ENCODE measurements around the gene ADGRG3. TPM values are rescaled to one million over a fixed set of nuclear protein-coding genes. Genes with fewer than 3 reads are reported as not detected.

ADGRG3 gene
- total and polyA plus RNA-seq, 4 donors = 0.08 to 3.9 (median 0.54) TPM

- no peaks in the 10 kb centered on the region for H3K4me1 ChIP-seq (ENCODE audit: control insufficient read depth in 1 of 2, insufficient read depth in 2 of 2, low read length in 2 of 2)
- H3K27ac ChIP-seq (ENCODE audit: low read depth in 1 of 2, low read length in 2 of 2) = no peak overlapping the region
- no peaks in the 10 kb centered on the region for H3K36me3 ChIP-seq (ENCODE audit: control insufficient read depth in 1 of 2, insufficient read depth in 2 of 2, low read length in 1 of 2)
- H3K27me3 ChIP-seq (ENCODE audit: control insufficient read depth in 1 of 2, insufficient read depth in 2 of 2, low read length in 1 of 2) = no peaks in the 10 kb centered on the region
- ATAC-seq (ENCODE audit: low FRiP score) (no peak), DNase-seq (peak in 1 of 2 donors; percentile 5)
- intact Hi-C loops (cut with DNase I) = no loop called here
- no peaks in the 10 kb centered on the region for H3K9me3 ChIP-seq (ENCODE audit: control insufficient read depth, low read length)
- H3K4me3 ChIP-seq (ENCODE audit: low read length in 2 of 2) = no peak overlapping the region
- 93% methylated on average over 8 of the region's 8 CpGs for WGBS, 2 donors
Measured at GRCh38 chr16:57624044-57624688, 43.9 kb upstream of the ADGRG3 start.

GRCh38 chr16:57624806-57625500, 43.2 kb upstream of the ADGRG3 start:
- intact Hi-C loops (cut with DNase I) = no loop called here
- H3K4me1 ChIP-seq (ENCODE audit: control insufficient read depth in 1 of 2, insufficient read depth in 2 of 2, low read length in 2 of 2) = no peaks in the 10 kb centered on the region
- H3K36me3 ChIP-seq (ENCODE audit: control insufficient read depth in 1 of 2, insufficient read depth in 2 of 2, low read length in 1 of 2) = no peaks in the 10 kb centered on the region
- 76% methylated on average over 17 of the region's 17 CpGs for WGBS, 2 donors
- H3K27me3 ChIP-seq (ENCODE audit: control insufficient read depth in 1 of 2, insufficient read depth in 2 of 2, low read length in 1 of 2) = no peaks in the 10 kb centered on the region
- no peak for ATAC-seq (ENCODE audit: low FRiP score)
- DNase-seq = peak in 1 of 2 donors; percentile 59
- no peak overlapping the region for H3K4me3 ChIP-seq (ENCODE audit: low read length in 2 of 2)
- no peak overlapping the region for H3K27ac ChIP-seq (ENCODE audit: low read depth in 1 of 2, low read length in 2 of 2)
- no peaks in the 10 kb centered on the region for H3K9me3 ChIP-seq (ENCODE audit: control insufficient read depth, low read length)

- no peaks in the 10 kb centered on the region for H3K9me3 ChIP-seq (ENCODE audit: control insufficient read depth, low read length)
- no peaks in the 10 kb centered on the region for H3K27me3 ChIP-seq (ENCODE audit: control insufficient read depth in 1 of 2, insufficient read depth in 2 of 2, low read length in 1 of 2)
- ATAC-seq (ENCODE audit: low FRiP score) (no peak), DNase-seq (no peak)
- WGBS, 2 donors = 87 to 88% methylated on average over 10 of the region's 10 CpGs
- no peak overlapping the region for H3K4me3 ChIP-seq (ENCODE audit: low read length in 2 of 2)
- no peaks in the 10 kb centered on the region for H3K4me1 ChIP-seq (ENCODE audit: control insufficient read depth in 1 of 2, insufficient read depth in 2 of 2, low read length in 2 of 2)
- H3K27ac ChIP-seq (ENCODE audit: low read depth in 1 of 2, low read length in 2 of 2) = no peak overlapping the region
- no peaks in the 10 kb centered on the region for H3K36me3 ChIP-seq (ENCODE audit: control insufficient read depth in 1 of 2, insufficient read depth in 2 of 2, low read length in 1 of 2)
- intact Hi-C loops (cut with DNase I) = no loop called here
Measured at GRCh38 chr16:57626420-57627170, 41.5 kb upstream of the ADGRG3 start.

- DNase-seq = no peak
- no peak for ATAC-seq (ENCODE audit: low FRiP score)
- Histone ChIP-seq H3K27me3 (ENCODE audit: control insufficient read depth in 1 of 2, insufficient read depth in 2 of 2, low read length in 1 of 2) (no peaks in the 10 kb centered on the region), H3K27ac (ENCODE audit: low read depth in 1 of 2, low read length in 2 of 2) (no peak overlapping the region), H3K4me3 (ENCODE audit: low read length in 2 of 2) (no peak overlapping the region), H3K4me1 (ENCODE audit: control insufficient read depth in 1 of 2, insufficient read depth in 2 of 2, low read length in 2 of 2) (no peaks in the 10 kb centered on the region), H3K9me3 (ENCODE audit: control insufficient read depth, low read length) (no peaks in the 10 kb centered on the region), H3K36me3 (ENCODE audit: control insufficient read depth in 1 of 2, insufficient read depth in 2 of 2, low read length in 1 of 2) (no peaks in the 10 kb centered on the region)
- 84% methylated on average over 15 of the region's 15 CpGs for WGBS, 2 donors
- intact Hi-C loops (cut with DNase I) = no loop called here
Measured at GRCh38 chr16:57627184-57627871, 40.8 kb upstream of the ADGRG3 start.

GRCh38 chr16:57628008-57628781, 39.9 kb upstream of the ADGRG3 start, which contains the start of gene ADGRG1:
ADGRG1 (plus strand) TSS chr16:57628630; CDS start chr16:57650288, 21,658 bp downstream.
- no peak within 1 kb of the TSS for H3K4me3 ChIP-seq (ENCODE audit: low read length in 2 of 2)
- no peaks in the 10 kb centered on the region for H3K36me3 ChIP-seq (ENCODE audit: control insufficient read depth in 1 of 2, insufficient read depth in 2 of 2, low read length in 1 of 2)
- no peaks in the 10 kb centered on the region for H3K4me1 ChIP-seq (ENCODE audit: control insufficient read depth in 1 of 2, insufficient read depth in 2 of 2, low read length in 2 of 2)
- no peak within 1 kb of the TSS for H3K27ac ChIP-seq (ENCODE audit: low read depth in 1 of 2, low read length in 2 of 2)
- H3K27me3 ChIP-seq (ENCODE audit: control insufficient read depth in 1 of 2, insufficient read depth in 2 of 2, low read length in 1 of 2) = no peaks in the 10 kb centered on the region
- ATAC-seq (ENCODE audit: low FRiP score) (peak; percentile 87), DNase-seq (peak; percentile 88 to 90)
- 5 to 8% methylated on average over 32 of the region's 32 CpGs for WGBS, 2 donors
- intact Hi-C loops (cut with DNase I) = no loop called here
- no peaks in the 10 kb centered on the region for H3K9me3 ChIP-seq (ENCODE audit: control insufficient read depth, low read length)

- Histone ChIP-seq H3K36me3 (ENCODE audit: control insufficient read depth in 1 of 2, insufficient read depth in 2 of 2, low read length in 1 of 2) (no peaks in the 10 kb centered on the region), H3K4me3 (ENCODE audit: low read length in 2 of 2) (no peak overlapping the region), H3K27ac (ENCODE audit: low read depth in 1 of 2, low read length in 2 of 2) (no peak overlapping the region), H3K9me3 (ENCODE audit: control insufficient read depth, low read length) (no peaks in the 10 kb centered on the region), H3K27me3 (ENCODE audit: control insufficient read depth in 1 of 2, insufficient read depth in 2 of 2, low read length in 1 of 2) (no peaks in the 10 kb centered on the region), H3K4me1 (ENCODE audit: control insufficient read depth in 1 of 2, insufficient read depth in 2 of 2, low read length in 2 of 2) (no peaks in the 10 kb centered on the region)
- ATAC-seq (ENCODE audit: low FRiP score) (no peak), DNase-seq (no peak)
- 76 to 77% methylated on average over 7 of the region's 7 CpGs for WGBS, 2 donors
- intact Hi-C loops (cut with DNase I) = no loop called here
Measured at GRCh38 chr16:57628783-57629293, 39.3 kb upstream of the ADGRG3 start.

GRCh38 chr16:57629516-57630406, 38.3 kb upstream of the ADGRG3 start:
- Histone ChIP-seq H3K27me3 (ENCODE audit: control insufficient read depth in 1 of 2, insufficient read depth in 2 of 2, low read length in 1 of 2) (no peaks in the 10 kb centered on the region), H3K4me3 (ENCODE audit: low read length in 2 of 2) (no peak overlapping the region), H3K9me3 (ENCODE audit: control insufficient read depth, low read length) (no peaks in the 10 kb centered on the region), H3K36me3 (ENCODE audit: control insufficient read depth in 1 of 2, insufficient read depth in 2 of 2, low read length in 1 of 2) (no peaks in the 10 kb centered on the region), H3K27ac (ENCODE audit: low read depth in 1 of 2, low read length in 2 of 2) (no peak overlapping the region), H3K4me1 (ENCODE audit: control insufficient read depth in 1 of 2, insufficient read depth in 2 of 2, low read length in 2 of 2) (no peaks in the 10 kb centered on the region)
- intact Hi-C loops (cut with DNase I) = no loop called here
- 79% methylated on average over 22 of the region's 22 CpGs for WGBS, 2 donors
- DNase-seq (no peak), ATAC-seq (ENCODE audit: low FRiP score) (no peak)

All from aorta (tissue), 5 donors.